HG03378 (cell line): Measurements from ENCODE around the gene ADM.

ENCODE experiments used
- ATAC-seq: cut with Tn5 transposase; IDR thresholded peaks from one replicate; pipeline ENCODE4 v1.9.1; 2021; ENCODE audit warnings: mild to moderate bottlenecking, moderate library complexity; ENCODE audit not compliant: unreplicated experiment

The ADM gene

DNA sequence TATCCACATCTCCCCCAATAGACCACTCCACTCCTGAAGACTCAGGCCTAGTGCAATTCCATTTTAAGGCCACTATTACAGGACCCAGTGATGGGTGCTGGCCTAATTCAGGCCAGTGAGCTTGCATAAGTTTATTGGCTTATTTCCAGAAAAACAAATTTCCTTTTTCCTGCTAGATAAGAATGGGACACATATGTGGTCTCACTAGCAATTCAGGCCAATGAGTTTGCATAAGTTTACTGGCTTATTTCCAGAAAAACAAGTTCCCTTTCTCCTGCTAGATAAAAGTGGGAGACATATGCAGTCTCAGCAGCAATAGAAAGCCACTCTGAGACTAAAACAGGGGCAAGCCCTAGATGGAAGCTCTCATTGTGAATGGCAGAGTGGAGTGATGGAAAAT lies 22.4 kb downstream of the ADM start:
- no peak for ATAC-seq

DNA sequence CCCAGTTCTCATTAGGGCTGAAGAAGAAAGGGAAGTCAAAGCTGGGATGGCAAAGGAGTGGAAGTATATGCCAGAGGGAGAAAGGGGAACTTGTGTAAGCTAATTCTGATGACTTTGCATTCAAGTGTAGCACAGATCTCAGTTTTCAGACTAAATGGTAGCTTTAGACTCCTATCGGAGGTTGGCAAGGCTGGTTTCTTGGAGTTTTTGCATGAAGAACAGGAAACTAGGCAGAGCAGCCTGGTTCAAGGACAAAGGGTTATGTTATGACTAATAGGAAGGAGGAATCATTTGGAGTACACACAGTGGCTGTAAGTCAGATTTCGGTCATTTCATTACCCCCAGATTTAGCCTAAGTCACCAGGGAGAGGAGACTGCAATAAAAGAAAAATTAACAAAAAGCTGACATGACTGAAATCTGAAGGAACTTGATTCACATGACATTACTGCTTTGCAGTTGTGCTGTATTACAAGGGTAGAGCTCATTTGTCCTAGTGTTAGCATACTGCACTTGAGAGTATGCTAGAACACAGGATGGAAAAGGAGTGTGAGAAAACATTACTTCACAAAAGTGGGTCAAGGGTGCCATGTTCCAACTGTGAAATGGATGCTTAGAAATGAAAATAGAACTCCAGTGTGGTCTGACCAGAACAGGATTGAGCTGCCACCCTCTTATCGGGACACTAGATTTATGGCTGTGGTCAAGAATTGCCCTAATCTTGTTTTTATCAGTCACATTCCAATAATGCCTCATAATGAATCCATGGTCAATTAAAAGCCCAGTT lies 23.6 kb downstream of the ADM start:
- ATAC-seq, result no peak

DNA sequence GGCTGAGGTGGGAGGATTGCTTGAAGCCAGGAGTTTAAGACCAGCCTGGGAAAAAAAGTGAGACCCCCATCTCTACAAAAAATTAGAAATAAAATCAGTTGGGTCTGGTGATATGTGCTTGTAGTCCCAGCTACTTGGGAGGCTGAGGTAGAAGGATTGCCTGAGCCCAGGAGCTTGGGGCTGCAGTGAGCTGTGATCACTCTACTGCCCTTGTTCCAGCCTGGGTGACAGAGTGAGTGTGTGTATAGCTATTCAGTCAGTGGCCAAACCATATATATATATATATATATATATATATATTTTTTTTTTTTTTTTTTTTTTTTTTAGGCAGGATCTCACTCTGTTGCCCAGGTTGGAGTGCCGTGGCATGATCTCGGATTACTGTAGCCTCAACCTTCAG lies 24.5 kb downstream of the ADM start:
- no peak for ATAC-seq

DNA sequence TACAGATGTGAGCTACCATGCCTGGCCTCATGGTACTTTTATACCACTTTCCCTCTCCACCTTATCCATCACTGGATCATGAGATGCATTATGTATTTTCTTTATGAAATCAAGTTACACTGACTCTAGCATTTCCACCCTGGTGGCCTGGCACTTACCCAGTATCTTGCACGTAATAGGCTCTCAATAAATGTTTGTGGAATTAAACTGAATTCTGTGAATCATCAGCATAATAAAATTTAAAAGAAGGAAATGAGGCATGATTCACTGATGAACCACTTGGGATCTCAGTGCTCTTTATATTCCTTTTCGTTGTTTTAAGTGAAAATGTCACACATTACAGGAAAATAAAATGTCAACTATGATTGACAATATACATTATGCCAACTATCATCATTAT lies 25.1 kb downstream of the ADM start:
- ATAC-seq, result no peak

GRCh38 chr11:10331548-10332289 lies 26.8 kb downstream of the ADM start:
- no peak for ATAC-seq

GRCh38 chr11:10333490-10333889 lies 28.6 kb downstream of the ADM start:
- no peak for ATAC-seq

DNA sequence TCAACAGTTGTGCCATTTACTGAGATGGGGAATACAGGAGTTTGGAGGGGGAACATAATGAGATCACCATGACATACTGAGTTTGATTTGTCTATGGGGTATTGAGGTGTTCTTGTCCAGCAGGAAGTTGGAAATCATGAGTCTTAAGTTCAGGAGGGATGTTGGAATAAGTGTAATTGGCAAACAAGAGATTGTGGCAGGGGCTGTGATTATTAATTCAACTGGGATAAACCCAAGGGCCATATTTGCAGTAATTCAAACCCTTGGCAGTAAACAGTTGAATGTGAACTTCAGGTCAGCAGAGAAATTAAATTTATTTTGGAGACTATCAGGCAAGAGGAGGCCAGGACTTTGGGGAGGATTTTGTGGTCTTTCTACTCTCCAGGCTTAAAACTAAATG lies 33.4 kb downstream of the ADM start:
- no peak for ATAC-seq

DNA sequence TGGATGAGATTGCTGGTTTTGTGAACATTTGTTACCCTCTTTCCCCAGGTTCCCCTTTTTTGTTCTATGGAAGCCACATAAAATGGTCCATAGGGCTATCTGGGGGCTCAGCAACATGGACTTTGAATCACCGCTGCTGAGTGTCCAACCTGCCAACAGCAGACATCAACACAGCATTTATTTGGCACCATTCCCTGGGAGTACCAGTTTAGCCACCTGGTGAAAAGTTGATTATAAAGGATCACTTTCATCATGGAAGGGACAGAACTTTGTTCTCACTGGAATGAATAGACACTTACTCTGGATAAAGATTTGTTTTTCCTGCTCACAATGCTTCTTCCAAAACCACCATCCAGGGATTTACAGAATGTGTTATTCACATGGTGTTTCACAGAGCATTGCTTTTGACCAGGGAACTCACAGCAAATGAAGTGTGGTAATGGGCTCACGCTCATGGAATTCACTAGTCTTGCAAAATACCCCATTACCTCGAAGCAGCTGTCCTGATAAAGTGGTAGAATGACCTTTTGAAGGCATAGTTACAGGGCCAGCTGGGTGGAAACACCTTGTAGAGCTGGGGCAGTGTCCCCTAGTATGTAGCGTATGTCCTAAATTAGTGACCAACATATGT lies 43.9 kb downstream of the ADM start:
- ATAC-seq, result no peak

- no peak for ATAC-seq
These were observed 44.4 kb downstream of the ADM start for GRCh38 chr11:10349281-10349665.

DNA sequence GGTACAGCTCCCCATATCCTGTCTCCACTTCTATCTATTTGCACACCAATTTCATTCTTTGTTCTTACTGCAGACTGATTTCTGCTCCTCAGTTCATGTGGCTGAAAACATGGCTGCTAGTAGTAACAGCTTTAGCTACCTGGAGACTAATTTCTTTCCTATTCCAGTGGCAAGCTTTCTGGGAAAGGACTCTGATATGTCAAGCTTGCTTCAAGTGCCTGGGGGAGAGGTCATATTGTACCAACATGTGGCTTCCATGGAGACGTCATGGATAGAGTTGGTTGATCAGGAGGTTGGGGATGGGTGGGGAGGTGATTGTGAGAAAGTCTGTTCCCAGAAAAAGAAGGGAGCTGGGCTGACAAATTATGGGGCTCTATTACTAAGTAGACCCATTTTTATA lies 44.9 kb downstream of the ADM start:
- no peak for ATAC-seq

DNA sequence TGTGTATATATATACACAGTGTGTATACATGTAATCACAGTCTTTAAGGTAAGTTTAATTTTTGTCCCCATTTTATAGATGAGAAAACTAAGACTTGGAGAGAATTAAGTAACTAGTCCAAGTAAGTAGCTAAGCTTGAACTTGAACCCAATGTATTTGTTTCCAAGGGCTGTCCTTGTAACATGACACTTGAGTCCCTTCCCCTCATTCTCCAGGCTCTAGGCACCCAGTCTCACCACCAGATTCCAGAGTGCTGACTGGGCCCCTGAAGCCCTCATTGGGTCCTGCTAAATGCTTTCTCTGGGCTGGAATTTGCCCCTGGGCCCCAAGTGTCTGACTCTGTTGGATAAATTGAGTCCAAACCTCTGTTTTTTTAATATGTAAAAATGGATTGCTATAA lies 45.5 kb downstream of the ADM start:
- ATAC-seq, result no peak

GRCh38 chr11:10351435-10351764 lies 46.5 kb downstream of the ADM start:
- ATAC-seq, result no peak

GRCh38 chr11:10351765-10352641 lies 47.1 kb downstream of the ADM start:
- ATAC-seq, result no peak

GRCh38 chr11:10352921-10353550 lies 48.2 kb downstream of the ADM start:
- ATAC-seq, result no peak

- no peak for ATAC-seq
These were observed 49.5 kb downstream of the ADM start for GRCh38 chr11:10354389-10354788.

DNA sequence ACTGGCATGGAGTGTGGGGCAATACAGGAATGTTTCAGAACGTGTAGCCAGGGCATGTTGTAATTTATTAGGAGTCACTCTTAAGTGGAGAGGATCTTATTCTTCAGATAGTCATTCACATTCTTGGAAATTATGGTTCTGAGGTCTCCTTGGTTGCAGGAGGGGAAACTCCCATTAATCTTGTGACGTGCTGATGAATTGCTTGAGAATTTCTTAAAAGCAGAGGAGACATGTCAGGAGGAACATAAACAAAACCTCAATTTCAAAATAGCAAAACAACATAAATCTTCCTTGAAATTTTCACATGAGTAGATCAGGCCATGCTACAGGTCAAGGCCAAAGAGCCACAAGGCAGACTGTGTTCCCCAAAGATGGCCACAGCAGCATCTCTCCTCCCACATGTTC lies 50.4 kb downstream of the ADM start:
- no peak for ATAC-seq

GRCh38 chr11:10356161-10356560 lies 51.3 kb downstream of the ADM start:
- ATAC-seq, result no peak
